H1 (cell line): ENCODE results near the gene MS4A6A. TPM values are rescaled to one million over a fixed set of nuclear protein-coding genes. Genes with fewer than 3 reads are reported as not detected.

Experiments
- CTCF ChIA-PET: fragments of 300-600 bp; sonication (Branson Sonifier 250); formaldehyde crosslinking; loops from one replicate; lab custom pipeline; 2021; ENCODE audit not compliant: partially characterized antibody; lab: Charles Lee
- POLR2A ChIA-PET: fragments of 300-600 bp; sonication (Branson Sonifier 250); formaldehyde crosslinking; loops from one replicate; lab custom pipeline; 2021; ENCODE audit warnings: inconsistent platforms; ENCODE audit not compliant: partially characterized antibody; lab: Charles Lee
- DNase-seq, 2 experiments: peaks; one replicate each; pipeline versions ENCODE4 v3.0.0 to v3.0.0-alpha.2; 2010 to 2022; ENCODE audit warnings: low spot score in 2 of 2, low read depth in 1 of 2, mixed read lengths in 1 of 2
- FAIRE-seq: peaks from 2 replicates; lab custom pipeline; 2011; peaks lifted over from hg19 to GRCh38; lab: Jason Lieb, UNC
- H2AFZ ChIP-seq: 2 replicates; pipeline ENCODE4 v1.8.1; 2012; ENCODE audit warnings: low read length, inconsistent platforms
- H2AK5ac ChIP-seq: 2 replicates; pipeline ENCODE4 v1.6.1; 2013; ENCODE audit warnings: low read depth, low read length
- H2BK120ac ChIP-seq: replicated peaks from 2 replicates; pipeline ENCODE3; 2013; ENCODE audit warnings: low read depth, low read length, inconsistent platforms
- H2BK12ac ChIP-seq: 2 replicates; pipeline ENCODE4 v1.6.1; 2013; ENCODE audit warnings: low read depth, low read length
- H2BK15ac ChIP-seq: 2 replicates; pipeline ENCODE4 v1.6.1; 2013; ENCODE audit warnings: low read length
- H2BK20ac ChIP-seq: 2 replicates; pipeline ENCODE4 v1.6.1; 2013; ENCODE audit warnings: low read length
- H2BK5ac ChIP-seq: 2 replicates; pipeline ENCODE4 v1.6.1; 2013; ENCODE audit warnings: low read depth, low read length
- H3K14ac ChIP-seq: 2 replicates; pipeline ENCODE4 v1.6.1; 2013; ENCODE audit warnings: inconsistent platforms; ENCODE audit not compliant: insufficient read length
- H3K18ac ChIP-seq: 2 replicates; pipeline ENCODE4 v1.6.1; 2013; ENCODE audit warnings: low read length; ENCODE audit errors: extremely low read depth
- H3K23ac ChIP-seq: 2 replicates; pipeline ENCODE4 v1.6.1; 2013; ENCODE audit warnings: inconsistent platforms; ENCODE audit not compliant: insufficient read length
- H3K23me2 ChIP-seq: 2 replicates; pipeline ENCODE4 v1.6.1; 2013; ENCODE audit warnings: low read depth, low read length
- H3K27ac ChIP-seq: 2 replicates; pipeline ENCODE4 v1.6.1; 2011; ENCODE audit warnings: low read depth, low read length, inconsistent platforms
- H3K27me3 ChIP-seq, 4 experiments: replicated peaks in 1 of 4; 1 replicate in 1 of 4; 2 replicates in 3 of 4; pipeline versions ENCODE4 v1.6.1 to v1.8.1; 2011 to 2013; ENCODE audit warnings: low read length in 3 of 4, mild to moderate bottlenecking in 3 of 4, inconsistent platforms in 2 of 4, mixed read lengths in 2 of 4, moderate library complexity in 1 of 4; ENCODE audit not compliant: control insufficient read depth in 3 of 4, insufficient read depth in 3 of 4; ENCODE audit errors: extremely low read depth in 1 of 4
- H3K36me3 ChIP-seq, 4 experiments: 2 replicates each; pipeline versions ENCODE4 v1.6.1 to v1.8.1; 2011 to 2013; ENCODE audit warnings: mild to moderate bottlenecking in 4 of 4, low read length in 3 of 4, moderate library complexity in 2 of 4, control low read depth in 1 of 4, inconsistent platforms in 1 of 4; ENCODE audit not compliant: insufficient read depth in 4 of 4, control insufficient read depth in 2 of 4
- H3K4ac ChIP-seq: replicated peaks from 2 replicates; pipeline ENCODE3; 2013; ENCODE audit warnings: low read length, low read depth, mixed read lengths, inconsistent platforms; ENCODE audit not compliant: insufficient read length
- H3K4me1 ChIP-seq, 4 experiments: replicated peaks in 1 of 4; 1 replicate in 1 of 4; 2 replicates in 3 of 4; pipeline versions ENCODE4 v1.6.1 to v1.8.1; 2011 to 2013; ENCODE audit warnings: low read length in 3 of 4, inconsistent platforms in 2 of 4, mixed read lengths in 1 of 4; ENCODE audit not compliant: insufficient read depth in 4 of 4, control insufficient read depth in 3 of 4
- H3K4me2 ChIP-seq, 2 experiments: 2 replicates each; pipeline versions ENCODE4 v1.6.1 to v1.8.1; 2011 to 2013; ENCODE audit warnings: low read depth in 2 of 2, low read length in 2 of 2, control low read depth in 1 of 2, inconsistent platforms in 1 of 2, mild to moderate bottlenecking in 1 of 2; ENCODE audit not compliant: insufficient read depth in 1 of 2
- H3K4me3 ChIP-seq, 4 experiments: fragments of 200-600, 300-600 bp in 1 of 4; sonication (generic), shearing (Covaris generic), sonication (Bioruptor Twin) in 1 of 4; 2 replicates each; pipeline versions ENCODE4 v1.5.1 to v1.8.1; 2011 to 2016; ENCODE audit warnings: low read length in 4 of 4, low read depth in 3 of 4, control low read depth in 2 of 4, inconsistent platforms in 2 of 4, mild to moderate bottlenecking in 2 of 4, mixed read lengths in 1 of 4, moderate library complexity in 1 of 4; ENCODE audit not compliant: insufficient read depth in 2 of 4; ENCODE audit errors: extremely low read depth in 1 of 4
- H3K56ac ChIP-seq: replicated peaks from 2 replicates; pipeline ENCODE3; 2013; ENCODE audit warnings: low read depth, mild to moderate bottlenecking, mixed read lengths, low read length, inconsistent platforms; ENCODE audit not compliant: insufficient read length
- H3K79me1 ChIP-seq: 2 replicates; pipeline ENCODE4 v1.6.1; 2013; ENCODE audit warnings: low read depth, low read length, control low read depth
- H3K79me2 ChIP-seq, 2 experiments: 2 replicates each; pipeline versions ENCODE4 v1.6.1 to v1.8.1; 2012 to 2013; ENCODE audit warnings: low read length in 2 of 2, mild to moderate bottlenecking in 2 of 2, inconsistent platforms in 1 of 2; ENCODE audit not compliant: insufficient read depth in 2 of 2, control insufficient read depth in 1 of 2
- H3K9ac ChIP-seq, 4 experiments: replicated peaks in 1 of 4; 1 replicate in 1 of 4; 2 replicates in 3 of 4; pipeline versions ENCODE4 v1.6.1 to v1.8.1; 2011 to 2013; ENCODE audit warnings: low read depth in 3 of 4, low read length in 3 of 4, control low read depth in 2 of 4, mild to moderate bottlenecking in 2 of 4, moderate library complexity in 2 of 4, inconsistent platforms in 1 of 4; ENCODE audit errors: extremely low read depth in 1 of 4
- H3K9me3 ChIP-seq, 2 experiments: 2 replicates each; pipeline versions ENCODE4 v1.6.1 to v1.8.1; 2012 to 2013; ENCODE audit warnings: mild to moderate bottlenecking in 2 of 2, moderate library complexity in 2 of 2, control low read depth in 1 of 2, inconsistent platforms in 1 of 2, low read depth in 1 of 2, low read length in 1 of 2, mixed read lengths in 1 of 2; ENCODE audit not compliant: insufficient read depth in 2 of 2
- H4K20me1 ChIP-seq, 2 experiments: replicated peaks in 1 of 2; 2 replicates each; pipeline versions ENCODE3 to v1.8.1; 2011 to 2013; ENCODE audit warnings: inconsistent platforms in 2 of 2, low read length in 2 of 2, mild to moderate bottlenecking in 1 of 2; ENCODE audit not compliant: insufficient read depth in 2 of 2, control insufficient read depth in 1 of 2
- H4K5ac ChIP-seq: 2 replicates; pipeline ENCODE4 v1.6.1; 2013; ENCODE audit warnings: low read length, low read depth, mixed read lengths, inconsistent platforms; ENCODE audit not compliant: insufficient read length
- H4K8ac ChIP-seq: 2 replicates; pipeline ENCODE4 v1.8.0; 2013; ENCODE audit warnings: mild to moderate bottlenecking, moderate library complexity, low read length, inconsistent platforms; ENCODE audit not compliant: insufficient read depth; ENCODE audit errors: extremely low read depth
- H4K91ac ChIP-seq: replicated peaks from 2 replicates; pipeline ENCODE3; 2013; ENCODE audit warnings: low read length, mixed read lengths, inconsistent platforms; ENCODE audit not compliant: insufficient read length
- BCL11A ChIP-seq, 2 experiments: IDR thresholded peaks; one replicate each; pipeline ENCODE4 v1.6.1; 2011; ENCODE audit warnings: low read depth in 2 of 2, low read length in 2 of 2, mild to moderate bottlenecking in 2 of 2
- GTF2F1 ChIP-seq: IDR thresholded peaks from 2 replicates; pipeline ENCODE4 v1.6.1; 2012; ENCODE audit warnings: low read depth, low read length, improper control_type of control experiment, borderline replicate concordance
- JUN ChIP-seq: IDR thresholded peaks from 2 replicates; pipeline ENCODE4 v1.6.1; 2011; ENCODE audit warnings: low read depth, mild to moderate bottlenecking, improper control_type of control experiment, low read length
- KDM5A ChIP-seq: fragments of 200-600 bp; IDR thresholded peaks from 2 replicates; pipeline ENCODE4 v1.7.1; 2012; ENCODE audit warnings: mild to moderate bottlenecking, low read length, inconsistent platforms, mixed read lengths
- PHF8 ChIP-seq: fragments of 200-600 bp; sonication (generic); conservative IDR thresholded peaks from 2 replicates; pipeline ENCODE4 v1.7.1; 2012; ENCODE audit warnings: low read depth, mild to moderate bottlenecking, inconsistent platforms, low read length, moderate library complexity
- RAD21 ChIP-seq, 2 experiments: IDR thresholded peaks in 1 of 2; conservative IDR thresholded peaks in 1 of 2; 2 replicates each; pipeline ENCODE4 v1.6.1; 2011; ENCODE audit warnings: low read depth in 2 of 2, low read length in 2 of 2, improper control_type of control experiment in 1 of 2, inconsistent platforms in 1 of 2, mild to moderate bottlenecking in 1 of 2, moderate library complexity in 1 of 2
- RFX5 ChIP-seq: IDR thresholded peaks from 2 replicates; pipeline ENCODE4 v1.6.1; 2011; ENCODE audit warnings: low read depth, low read length, improper control_type of control experiment, borderline replicate concordance
- SUZ12 ChIP-seq: fragments of 200-600 bp; sonication (generic); IDR thresholded peaks from 2 replicates; pipeline ENCODE4 v1.6.1; 2012; ENCODE audit warnings: mild to moderate bottlenecking, inconsistent platforms, low read length, moderate library complexity, mixed read lengths
- WGBS, 2 experiments: shearing (Covaris generic) in 1 of 2; methylation state at CpG; one replicate each; pipeline versions ENCODE4 v1.1.6 to v1.1.7; 2013 to 2015; ENCODE audit warnings: low lambda C conversion rate in 2 of 2, mixed read lengths in 2 of 2, inconsistent platforms in 1 of 2, low coverage in 1 of 2, missing lambda C conversion rate in 1 of 2; ENCODE audit not compliant: insufficient replicate concordance in 2 of 2, insufficient coverage in 1 of 2, insufficient read length in 1 of 2; ENCODE audit errors: extremely low coverage in 1 of 2, missing lambda C conversion rate in 1 of 2; 5-methylcytosine and 5-hydroxymethylcytosine counted together
- polyA plus RNA-seq, 7 experiments: library from polyadenylated mRNA; depleted of rRNA in 3 of 7; stranded (reverse) in 5 of 7; unstranded in 2 of 7; fragments of >200 nt in 5 of 7; fragments of 200-250 nt in 2 of 7; gene quantifications; 1 replicate in 5 of 7; 2 replicates in 1 of 7; 4 replicates in 1 of 7; pipeline versions ENCODE4 v1.2.1 to v1.2.3, GENCODE V29; 2011 to 2013; ENCODE audit warnings: missing spikeins in 2 of 7, mixed read lengths in 2 of 7
- total RNA-seq: library from RNA; stranded (reverse); fragmentation: NEBNext Ultra II Directional; extraction: Animal tissue kit (Norgen Biotek cat#: 25700); gene quantifications from 2 replicates; pipeline ENCODE4 v1.2.1, GENCODE V29; 2021
- TF ChIP-seq, protein P1 (sequence below), 3 experiments: IDR thresholded peaks; 1 replicate in 2 of 3; 2 replicates in 1 of 3; pipeline versions ENCODE4 v1.5.1 to v1.6.1; 2011; ENCODE audit warnings: low read length in 3 of 3, mild to moderate bottlenecking in 3 of 3, inconsistent platforms in 2 of 3, low read depth in 1 of 3, moderate library complexity in 1 of 3; ENCODE audit not compliant: insufficient read depth in 1 of 3; ENCODE audit errors: control extremely low read depth in 1 of 3
- TF ChIP-seq, protein P2 (sequence below): IDR thresholded peaks from 2 replicates; pipeline ENCODE4 v1.6.1; 2011; ENCODE audit warnings: low read length, improper control_type of control experiment

The MS4A6A gene
- total and polyA plus RNA-seq, 2 of the 8 experiments (the other 6 are each of a cell fraction or from before 2014, with no cell fraction given), result not detected

DNA sequence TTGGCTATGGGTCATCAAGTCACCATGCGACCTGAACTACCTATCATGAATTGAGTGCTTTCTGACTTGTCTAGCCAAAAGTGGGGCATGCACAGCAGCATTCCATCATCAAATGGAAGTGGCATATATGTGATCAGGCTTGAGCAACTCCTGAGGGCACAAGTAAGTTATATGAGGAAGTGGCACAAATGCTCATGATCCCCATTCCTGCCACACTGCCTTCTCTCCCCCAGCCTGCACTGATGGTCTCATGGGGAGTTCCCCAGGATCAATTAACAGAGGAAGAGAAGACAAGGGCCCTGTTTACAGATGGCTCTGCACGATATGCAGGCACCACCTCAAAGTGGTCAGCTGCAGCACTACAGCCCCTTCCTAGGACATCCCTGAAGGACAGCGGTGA is 38.3 kb upstream of the MS4A6A start:
- no peaks in the 10 kb centered on the region for H3K79me2 ChIP-seq
- H3K56ac ChIP-seq, result no peak overlapping the region
- no peaks in the 10 kb centered on the region for H3K23me2 ChIP-seq
- TF ChIP-seq RAD21 (IDR thresholded peaks at IDR 0.05 in 1 of 2, conservative IDR thresholded peaks at IDR 0.05 in 1 of 2; ENCODE audit: low read depth in 2 of 2, low read length in 2 of 2), result no peak
- no peak for TF ChIP-seq PHF8
- TF ChIP-seq SUZ12, result no peak
- no peak for TF ChIP-seq BCL11A (IDR thresholded peaks at IDR 0.05; ENCODE audit: low read depth in 2 of 2, low read length in 2 of 2)
- no peak for TF ChIP-seq JUN
- no peak for TF ChIP-seq GTF2F1
- TF ChIP-seq, protein P1, sequence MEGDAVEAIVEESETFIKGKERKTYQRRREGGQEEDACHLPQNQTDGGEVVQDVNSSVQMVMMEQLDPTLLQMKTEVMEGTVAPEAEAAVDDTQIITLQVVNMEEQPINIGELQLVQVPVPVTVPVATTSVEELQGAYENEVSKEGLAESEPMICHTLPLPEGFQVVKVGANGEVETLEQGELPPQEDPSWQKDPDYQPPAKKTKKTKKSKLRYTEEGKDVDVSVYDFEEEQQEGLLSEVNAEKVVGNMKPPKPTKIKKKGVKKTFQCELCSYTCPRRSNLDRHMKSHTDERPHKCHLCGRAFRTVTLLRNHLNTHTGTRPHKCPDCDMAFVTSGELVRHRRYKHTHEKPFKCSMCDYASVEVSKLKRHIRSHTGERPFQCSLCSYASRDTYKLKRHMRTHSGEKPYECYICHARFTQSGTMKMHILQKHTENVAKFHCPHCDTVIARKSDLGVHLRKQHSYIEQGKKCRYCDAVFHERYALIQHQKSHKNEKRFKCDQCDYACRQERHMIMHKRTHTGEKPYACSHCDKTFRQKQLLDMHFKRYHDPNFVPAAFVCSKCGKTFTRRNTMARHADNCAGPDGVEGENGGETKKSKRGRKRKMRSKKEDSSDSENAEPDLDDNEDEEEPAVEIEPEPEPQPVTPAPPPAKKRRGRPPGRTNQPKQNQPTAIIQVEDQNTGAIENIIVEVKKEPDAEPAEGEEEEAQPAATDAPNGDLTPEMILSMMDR (IDR thresholded peaks at IDR 0.05; ENCODE audit: control extremely low read depth in 1 of 3, insufficient read depth in 1 of 3, low read depth in 1 of 3, low read length in 3 of 3), result no peak
- no peak for TF ChIP-seq RFX5
- TF ChIP-seq, protein P2, sequence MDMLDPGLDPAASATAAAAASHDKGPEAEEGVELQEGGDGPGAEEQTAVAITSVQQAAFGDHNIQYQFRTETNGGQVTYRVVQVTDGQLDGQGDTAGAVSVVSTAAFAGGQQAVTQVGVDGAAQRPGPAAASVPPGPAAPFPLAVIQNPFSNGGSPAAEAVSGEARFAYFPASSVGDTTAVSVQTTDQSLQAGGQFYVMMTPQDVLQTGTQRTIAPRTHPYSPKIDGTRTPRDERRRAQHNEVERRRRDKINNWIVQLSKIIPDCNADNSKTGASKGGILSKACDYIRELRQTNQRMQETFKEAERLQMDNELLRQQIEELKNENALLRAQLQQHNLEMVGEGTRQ, result no peak
- TF ChIP-seq KDM5A, result no peak

More for the DNA sequence above, 38.3 kb upstream of the MS4A6A start:
- Histone ChIP-seq H3K9ac (no peak overlapping the region), H2AK5ac (no peak overlapping the region), H4K20me1 (no peaks in the 10 kb centered on the region), H3K23ac (no peak overlapping the region), H3K4me3 (no peak overlapping the region), H4K5ac (no peak overlapping the region), H2BK20ac (no peak overlapping the region), H4K8ac (no peak overlapping the region), H2BK5ac (no peak overlapping the region), H2BK120ac (no peak overlapping the region), H3K14ac (no peak overlapping the region), H2AFZ (no peak overlapping the region), H2BK15ac (no peak overlapping the region), H3K36me3 (no peaks in the 10 kb centered on the region), H3K27me3 (no peaks in the 10 kb centered on the region), H3K27ac (no peak overlapping the region), H3K4me1 (no peaks in the 10 kb centered on the region), H2BK12ac (no peak overlapping the region), H3K18ac (no peak overlapping the region), H3K4me2 (no peak overlapping the region), H3K79me1 (no peaks in the 10 kb centered on the region), H4K91ac (no peak overlapping the region), H3K4ac (no peak overlapping the region), H3K9me3 (no peaks in the 10 kb centered on the region)
- no peak for DNase-seq
- ChIA-PET CTCF (no interaction called here), POLR2A (no interaction called here)
- 71% methylated on average over 2 of the region's 3 CpGs; no CpG with 5 or more reads in 1 of the 2 experiments for WGBS, 2 experiments
- no peak for FAIRE-seq
